T-helper 2 cell treated with Interferon-gamma antibody and Interleukin-4, amounts not matched to agents 5 μg/mL and 100 μg/mL, for 36 hours (primary cell): ENCODE measurements around the gene GJB4.

Experiments
- DNase-seq: peaks from one replicate; pipeline ENCODE4 v3.0.0; 2021; ENCODE audit warnings: low spot score
- H3K27ac Mint-ChIP-seq: one replicate; pipeline ENCODE4 v1.8.0; 2021; ENCODE audit warnings: mild to moderate bottlenecking, mixed read lengths
- H3K27me3 Mint-ChIP-seq: one replicate; pipeline ENCODE4 v1.8.0; 2021; ENCODE audit warnings: low read depth, mixed read lengths
- H3K36me3 Mint-ChIP-seq: one replicate; pipeline ENCODE4 v1.8.0; 2021; ENCODE audit warnings: low read depth, mixed read lengths
- H3K4me1 Mint-ChIP-seq: one replicate; pipeline ENCODE4 v1.8.0; 2021; ENCODE audit warnings: low read depth, mixed read lengths
- H3K4me3 Mint-ChIP-seq: one replicate; pipeline ENCODE4 v1.8.0; 2022; ENCODE audit warnings: mild to moderate bottlenecking, moderate library complexity, mixed read lengths
- H3K9me3 Mint-ChIP-seq: one replicate; pipeline ENCODE4 v1.8.0; 2021; ENCODE audit warnings: mixed read lengths

Gene GJB4

DNA sequence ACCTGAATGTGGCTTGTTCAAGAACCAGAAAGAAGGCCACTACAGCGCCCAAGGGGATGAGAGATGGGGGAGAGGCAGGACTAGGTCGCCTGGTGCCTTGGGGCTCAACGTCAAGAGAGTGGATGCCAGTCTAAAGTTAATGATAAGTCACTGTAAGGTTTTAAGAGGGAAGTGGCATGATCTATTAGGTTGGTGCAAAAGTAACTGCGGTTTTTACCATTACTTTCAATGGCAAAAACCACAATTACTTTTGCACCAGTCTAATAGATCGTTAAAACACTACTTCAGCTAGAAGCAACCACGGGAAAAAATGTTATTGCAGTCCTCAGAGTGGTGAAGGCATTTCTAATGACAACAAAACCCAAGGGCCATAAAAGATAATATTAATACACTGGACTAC, 18.8 kb downstream of the GJB4 start:
- Mint-ChIP-seq H3K36me3 (no peaks in the 10 kb centered on the region), H3K27ac (no peak overlapping the region)

DNA sequence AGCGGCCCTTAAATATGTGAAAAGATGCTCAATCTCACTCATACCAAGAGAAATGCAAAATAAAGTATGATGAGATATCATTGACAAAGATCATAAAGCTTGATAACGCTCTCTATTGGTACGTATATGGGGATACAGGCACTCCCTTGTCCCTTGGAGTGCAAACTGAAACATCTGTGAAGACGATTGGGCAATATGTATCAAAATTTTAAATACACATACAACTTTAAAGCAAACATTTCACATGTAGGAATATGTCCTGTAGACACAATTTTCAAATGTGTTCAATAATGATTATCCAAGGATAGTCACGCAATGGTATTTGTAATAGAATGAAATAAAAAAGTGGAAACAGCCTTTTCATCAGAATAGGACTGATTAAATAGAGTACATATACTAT, 19.5 kb downstream of the GJB4 start:
- Mint-ChIP-seq H3K36me3 (no peaks in the 10 kb centered on the region), H3K27ac (no peak overlapping the region), H3K4me3 (no peak overlapping the region), H3K4me1 (no peaks in the 10 kb centered on the region), H3K27me3 (peaks cover 42% of the 10 kb centered on the region), H3K9me3 (no peaks in the 10 kb centered on the region)
- DNase-seq, result no peak

More for the DNA sequence above, 18.8 kb downstream of the GJB4 start:
- H3K9me3 Mint-ChIP-seq, result no peaks in the 10 kb centered on the region
- DNase-seq, result no peak
- no peak overlapping the region for H3K4me3 Mint-ChIP-seq
- H3K27me3 Mint-ChIP-seq, result peaks cover 40% of the 10 kb centered on the region
- no peaks in the 10 kb centered on the region for H3K4me1 Mint-ChIP-seq

DNA sequence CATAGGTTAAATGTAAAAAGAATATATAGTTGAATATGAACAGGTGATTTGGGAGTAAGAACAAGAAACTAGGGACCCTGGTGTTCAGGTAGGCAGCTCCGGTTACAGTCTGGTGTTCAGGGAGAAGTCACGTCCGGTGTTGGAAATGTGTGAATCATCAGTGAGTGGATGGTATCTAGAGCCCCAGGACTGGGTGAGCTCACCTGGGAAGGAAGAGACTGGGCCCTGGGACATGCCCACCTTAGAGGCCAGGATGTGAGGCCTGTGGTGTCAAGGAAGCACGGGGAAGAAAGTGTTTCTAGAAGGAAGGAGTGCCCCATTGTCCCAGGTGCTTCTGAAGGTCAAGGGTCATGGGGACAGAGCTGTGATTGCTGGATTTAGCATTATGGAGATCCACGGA, 20.0 kb downstream of the GJB4 start:
- H3K27ac Mint-ChIP-seq, result no peak overlapping the region
- H3K4me3 Mint-ChIP-seq, result no peak overlapping the region
- no peaks in the 10 kb centered on the region for H3K4me1 Mint-ChIP-seq
- peaks cover 42% of the 10 kb centered on the region for H3K27me3 Mint-ChIP-seq
- no peak for DNase-seq
- no peaks in the 10 kb centered on the region for H3K9me3 Mint-ChIP-seq
- no peaks in the 10 kb centered on the region for H3K36me3 Mint-ChIP-seq

DNA sequence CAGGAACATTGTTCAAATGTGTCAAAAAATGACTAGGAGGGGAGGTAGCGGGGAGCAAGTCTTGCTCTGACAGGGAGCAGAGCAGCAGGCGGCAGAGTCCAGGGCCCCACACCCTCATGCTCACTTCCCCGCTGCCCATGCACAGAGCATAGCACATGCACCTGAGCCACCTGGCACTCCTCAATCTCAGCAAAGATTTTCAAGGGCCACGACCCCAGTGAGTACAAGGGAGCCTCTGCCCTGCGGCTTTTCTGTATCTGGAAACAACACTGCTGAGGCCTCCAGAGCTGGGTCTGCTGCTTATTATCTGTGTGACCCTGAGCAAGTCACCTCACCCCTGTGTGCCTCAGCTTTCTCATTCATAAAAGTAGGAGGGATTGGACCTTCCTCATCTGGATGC, 20.4 kb downstream of the GJB4 start:
- Mint-ChIP-seq H3K4me3 (no peak overlapping the region), H3K27ac (no peak overlapping the region), H3K27me3 (peaks cover 42% of the 10 kb centered on the region), H3K36me3 (no peaks in the 10 kb centered on the region), H3K4me1 (no peaks in the 10 kb centered on the region), H3K9me3 (no peaks in the 10 kb centered on the region)
- DNase-seq, result no peak

DNA sequence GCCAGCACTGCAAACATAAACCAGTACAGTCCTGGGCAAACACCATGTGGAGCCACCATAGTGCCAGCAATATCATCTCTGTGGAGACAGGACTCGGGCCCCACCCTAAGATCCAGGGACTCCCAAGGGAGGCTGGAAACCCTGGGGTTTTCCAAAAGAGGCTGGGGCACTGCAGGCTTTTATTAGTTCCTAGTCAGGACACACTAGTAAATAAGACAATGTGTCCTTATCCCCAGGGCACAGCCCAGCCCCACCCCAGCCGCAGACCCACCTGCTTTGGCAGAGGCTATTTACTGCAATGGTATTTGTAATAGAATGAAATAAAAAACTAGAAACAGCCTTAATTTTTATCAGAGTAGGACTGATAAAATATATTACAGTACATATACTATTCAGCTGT, 21.0 kb downstream of the GJB4 start:
- Mint-ChIP-seq H3K9me3 (no peaks in the 10 kb centered on the region), H3K4me3 (no peak overlapping the region), H3K36me3 (no peaks in the 10 kb centered on the region), H3K27me3 (peaks cover 42% of the 10 kb centered on the region), H3K27ac (no peak overlapping the region), H3K4me1 (no peaks in the 10 kb centered on the region)
- DNase-seq, result no peak

DNA sequence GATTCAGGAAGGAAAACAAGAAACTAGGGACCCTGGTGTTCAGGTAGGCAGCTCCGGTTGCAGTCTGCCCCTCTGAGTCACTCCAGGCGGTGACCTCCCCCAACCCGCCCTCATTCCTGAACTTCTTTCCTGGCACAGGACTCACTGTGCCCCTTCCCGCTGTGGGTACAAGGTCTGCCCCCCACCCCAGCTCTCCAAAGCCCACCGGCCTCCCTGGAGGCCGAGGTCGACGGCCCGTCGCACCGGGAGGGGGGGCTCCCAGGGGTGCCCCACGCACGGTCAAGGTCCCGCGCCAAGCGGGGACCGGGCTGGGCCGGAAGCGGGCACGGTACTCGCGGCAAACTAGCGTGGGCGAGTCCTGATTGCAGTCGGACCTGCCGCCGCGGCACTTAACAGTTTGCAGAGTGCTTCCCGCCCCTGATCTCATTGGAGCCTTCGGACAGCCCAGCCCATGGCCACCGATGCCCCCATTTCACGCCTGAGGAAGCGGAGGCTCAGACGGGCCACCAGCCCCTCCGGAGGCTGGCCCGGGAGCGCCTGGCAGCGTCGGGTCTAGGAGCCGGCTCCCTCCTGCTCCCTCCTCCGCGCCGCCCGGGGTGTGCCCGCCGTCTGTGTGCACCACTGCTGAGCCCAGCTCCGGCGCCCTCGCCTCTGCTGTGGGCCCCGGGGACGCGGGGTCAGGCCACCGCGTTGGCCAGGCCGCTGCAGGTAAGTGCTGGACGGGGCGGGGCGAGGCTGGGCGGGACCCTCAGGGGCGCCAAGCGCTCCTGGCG, 21.7 kb downstream of the GJB4 start, which contains the start of gene GJB3:
Gene GJB3, plus strand, starts transcription at position 144 of the 773 bp plus-strand sequence. CDS start 3,549 bp downstream, outside the sequence.
- Mint-ChIP-seq H3K27me3 (peaks cover 42% of the 10 kb centered on the region), H3K9me3 (no peaks in the 10 kb centered on the region), H3K27ac (no peak within 1 kb of the TSS), H3K4me3 (no peak within 1 kb of the TSS), H3K36me3 (no peaks in the 10 kb centered on the region), H3K4me1 (no peaks in the 10 kb centered on the region)
- no peak for DNase-seq

DNA sequence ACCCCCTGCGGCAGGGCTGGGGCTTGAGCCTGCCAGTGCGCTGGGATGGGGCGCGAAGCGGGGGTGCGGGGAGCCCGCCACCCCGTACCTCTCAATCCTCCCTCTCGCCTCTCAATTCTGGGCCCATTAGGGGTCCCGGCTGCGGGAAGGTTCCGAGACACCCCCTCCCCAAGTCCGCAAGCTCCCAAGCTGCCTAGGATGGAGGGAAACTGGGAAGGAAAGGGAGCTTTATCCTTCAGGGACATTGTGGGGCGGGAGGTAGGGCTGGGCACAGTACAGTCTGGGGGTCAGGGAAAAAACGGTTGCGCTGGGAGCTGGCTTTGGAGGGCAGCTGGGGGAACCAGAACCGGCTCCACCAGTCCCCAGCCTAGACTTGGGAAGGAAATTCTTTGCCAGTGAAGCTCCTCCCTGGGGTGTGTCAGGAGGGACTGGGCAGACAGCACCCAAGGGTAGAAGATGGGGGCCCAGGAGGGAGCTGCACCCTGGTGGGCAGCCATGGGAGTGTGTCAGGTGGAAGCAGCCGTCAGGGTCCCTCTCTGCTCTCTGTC, 22.4 kb downstream of the GJB4 start:
- H3K36me3 Mint-ChIP-seq, result no peaks in the 10 kb centered on the region
- H3K27ac Mint-ChIP-seq, result no peak overlapping the region
- peaks cover 42% of the 10 kb centered on the region for H3K27me3 Mint-ChIP-seq

DNA sequence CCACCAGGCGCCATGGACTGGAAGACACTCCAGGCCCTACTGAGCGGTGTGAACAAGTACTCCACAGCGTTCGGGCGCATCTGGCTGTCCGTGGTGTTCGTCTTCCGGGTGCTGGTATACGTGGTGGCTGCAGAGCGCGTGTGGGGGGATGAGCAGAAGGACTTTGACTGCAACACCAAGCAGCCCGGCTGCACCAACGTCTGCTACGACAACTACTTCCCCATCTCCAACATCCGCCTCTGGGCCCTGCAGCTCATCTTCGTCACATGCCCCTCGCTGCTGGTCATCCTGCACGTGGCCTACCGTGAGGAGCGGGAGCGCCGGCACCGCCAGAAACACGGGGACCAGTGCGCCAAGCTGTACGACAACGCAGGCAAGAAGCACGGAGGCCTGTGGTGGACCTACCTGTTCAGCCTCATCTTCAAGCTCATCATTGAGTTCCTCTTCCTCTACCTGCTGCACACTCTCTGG, 25.2 kb downstream of the GJB4 start:
- Mint-ChIP-seq H3K27ac (no peak overlapping the region), H3K36me3 (no peaks in the 10 kb centered on the region), H3K27me3 (peaks cover 29% of the 10 kb centered on the region), H3K4me3 (no peak overlapping the region), H3K4me1 (peaks cover under 1% of the 10 kb centered on the region), H3K9me3 (no peaks in the 10 kb centered on the region)
- DNase-seq, result no peak

More for the DNA sequence above, 22.4 kb downstream of the GJB4 start:
- no peak for DNase-seq
- Mint-ChIP-seq H3K9me3 (no peaks in the 10 kb centered on the region), H3K4me1 (no peaks in the 10 kb centered on the region), H3K4me3 (no peak overlapping the region)

DNA sequence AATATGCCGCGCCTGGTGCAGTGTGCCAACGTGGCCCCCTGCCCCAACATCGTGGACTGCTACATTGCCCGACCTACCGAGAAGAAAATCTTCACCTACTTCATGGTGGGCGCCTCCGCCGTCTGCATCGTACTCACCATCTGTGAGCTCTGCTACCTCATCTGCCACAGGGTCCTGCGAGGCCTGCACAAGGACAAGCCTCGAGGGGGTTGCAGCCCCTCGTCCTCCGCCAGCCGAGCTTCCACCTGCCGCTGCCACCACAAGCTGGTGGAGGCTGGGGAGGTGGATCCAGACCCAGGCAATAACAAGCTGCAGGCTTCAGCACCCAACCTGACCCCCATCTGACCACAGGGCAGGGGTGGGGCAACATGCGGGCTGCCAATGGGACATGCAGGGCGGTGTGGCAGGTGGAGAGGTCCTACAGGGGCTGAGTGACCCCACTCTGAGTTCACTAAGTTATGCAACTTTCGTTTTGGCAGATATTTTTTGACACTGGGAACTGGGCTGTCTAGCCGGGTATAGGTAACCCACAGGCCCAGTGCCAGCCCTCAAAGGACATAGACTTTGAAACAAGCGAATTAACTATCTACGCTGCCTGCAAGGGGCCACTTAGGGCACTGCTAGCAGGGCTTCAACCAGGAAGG, 25.8 kb downstream of the GJB4 start:
- peaks cover 4% of the 10 kb centered on the region for H3K4me1 Mint-ChIP-seq
- no peak overlapping the region for H3K27ac Mint-ChIP-seq
- no peak for DNase-seq
- no peaks in the 10 kb centered on the region for H3K9me3 Mint-ChIP-seq
- H3K36me3 Mint-ChIP-seq, result no peaks in the 10 kb centered on the region
- peaks cover 23% of the 10 kb centered on the region for H3K27me3 Mint-ChIP-seq
- no peak overlapping the region for H3K4me3 Mint-ChIP-seq

DNA sequence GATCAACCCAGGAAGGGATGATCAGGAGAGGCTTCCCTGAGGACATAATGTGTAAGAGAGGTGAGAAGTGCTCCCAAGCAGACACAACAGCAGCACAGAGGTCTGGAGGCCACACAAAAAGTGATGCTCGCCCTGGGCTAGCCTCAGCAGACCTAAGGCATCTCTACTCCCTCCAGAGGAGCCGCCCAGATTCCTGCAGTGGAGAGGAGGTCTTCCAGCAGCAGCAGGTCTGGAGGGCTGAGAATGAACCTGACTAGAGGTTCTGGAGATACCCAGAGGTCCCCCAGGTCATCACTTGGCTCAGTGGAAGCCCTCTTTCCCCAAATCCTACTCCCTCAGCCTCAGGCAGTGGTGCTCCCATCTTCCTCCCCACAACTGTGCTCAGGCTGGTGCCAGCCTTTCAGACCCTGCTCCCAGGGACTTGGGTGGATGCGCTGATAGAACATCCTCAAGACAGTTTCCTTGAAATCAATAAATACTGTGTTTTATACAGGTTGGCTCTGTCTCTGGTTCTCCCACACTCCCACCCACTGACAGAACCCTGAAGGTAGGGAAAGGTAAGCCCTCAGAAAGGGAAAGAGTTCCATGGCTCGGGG, 26.4 kb downstream of the GJB4 start:
- Mint-ChIP-seq H3K4me3 (no peak overlapping the region), H3K36me3 (no peaks in the 10 kb centered on the region), H3K4me1 (peaks cover 6% of the 10 kb centered on the region), H3K27ac (no peak overlapping the region), H3K9me3 (no peaks in the 10 kb centered on the region), H3K27me3 (peaks cover 19% of the 10 kb centered on the region)
- DNase-seq, result no peak

DNA sequence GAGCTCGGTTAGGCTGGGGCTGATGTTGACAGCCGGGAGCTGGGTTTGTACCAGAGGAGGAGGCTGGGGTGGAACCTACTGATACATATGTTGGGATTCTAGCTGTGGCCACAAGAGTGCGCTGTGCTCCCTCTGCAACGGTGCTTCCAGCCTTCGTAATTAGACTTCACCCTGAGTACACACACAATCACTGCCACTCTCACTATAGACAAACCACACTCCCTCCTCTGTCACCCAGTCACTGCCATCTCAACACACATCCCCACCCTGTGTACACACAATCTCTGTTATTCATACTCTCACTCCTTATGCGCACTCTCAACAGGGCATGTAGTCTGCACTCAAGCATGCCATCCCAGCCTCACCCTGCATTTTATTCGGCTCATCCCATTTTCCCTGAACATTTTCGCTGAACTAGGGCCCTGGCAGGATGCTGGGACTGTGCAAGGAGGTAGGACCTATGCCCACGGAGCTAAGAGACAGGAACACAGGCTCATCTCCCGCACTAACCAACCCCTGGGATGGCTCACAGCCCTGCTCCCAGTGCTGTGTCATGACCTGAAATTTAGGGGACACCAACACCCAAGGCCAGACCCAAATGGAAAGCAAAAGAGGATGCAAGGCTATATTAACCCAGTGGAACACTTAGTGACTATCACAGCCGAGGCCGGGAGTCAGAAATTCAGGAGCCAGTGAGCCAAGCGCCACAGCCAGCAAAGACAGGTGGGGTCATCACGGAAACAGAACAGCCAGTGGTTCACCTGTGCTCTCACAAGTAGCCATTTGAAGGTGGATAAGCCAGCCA, 27.2 kb downstream of the GJB4 start:
- Mint-ChIP-seq H3K27ac (no peak overlapping the region), H3K36me3 (no peaks in the 10 kb centered on the region), H3K9me3 (no peaks in the 10 kb centered on the region), H3K27me3 (peaks cover 23% of the 10 kb centered on the region), H3K4me3 (no peak overlapping the region), H3K4me1 (peaks cover 6% of the 10 kb centered on the region)
- DNase-seq, result peak; percentile 47

DNA sequence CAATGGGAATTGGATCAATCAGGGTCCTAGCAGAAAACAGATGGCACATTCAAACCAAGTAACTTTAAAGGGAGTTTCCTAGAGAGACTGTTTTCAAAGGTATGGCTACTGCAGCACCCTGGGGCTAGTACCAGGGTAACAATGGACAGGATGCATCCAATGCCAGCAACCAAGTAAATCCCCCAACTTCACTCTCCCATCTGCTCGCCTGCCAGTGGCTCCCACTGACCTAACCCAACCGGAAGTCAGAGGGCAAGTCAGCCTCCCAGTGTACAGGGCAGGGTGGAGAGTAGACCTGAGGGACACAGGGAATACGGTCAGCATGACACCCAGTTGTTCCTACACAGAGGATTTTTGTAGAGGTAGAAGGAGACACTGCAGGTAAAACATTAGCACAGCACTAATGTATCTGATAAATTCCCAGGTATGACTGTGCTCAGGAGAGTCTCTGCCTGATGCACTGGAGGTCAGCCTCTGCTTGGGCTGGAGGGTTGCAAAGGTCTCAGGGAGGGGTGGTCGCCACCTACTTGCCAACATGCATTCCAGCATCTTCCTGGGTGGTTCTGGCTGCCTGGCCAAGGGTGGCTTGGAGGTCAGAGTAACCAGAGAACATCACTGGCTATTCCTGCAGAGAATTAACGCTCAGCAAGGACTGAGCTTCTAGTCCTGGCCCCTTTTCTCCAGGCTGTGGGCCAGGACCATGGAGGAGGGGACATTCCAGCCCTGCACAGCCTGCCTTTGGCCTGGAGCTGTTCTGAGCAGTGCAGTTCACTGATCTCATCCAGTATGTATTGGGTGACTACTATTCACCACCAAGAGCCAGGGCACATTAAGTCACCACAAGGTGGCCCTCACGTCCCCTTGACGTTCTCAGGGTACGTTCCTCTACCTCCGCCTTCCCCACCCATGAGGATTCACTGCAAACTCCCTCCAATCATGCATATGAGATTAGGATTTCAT, 28.2 kb downstream of the GJB4 start:
- H3K4me3 Mint-ChIP-seq, result no peak overlapping the region
- H3K9me3 Mint-ChIP-seq, result no peaks in the 10 kb centered on the region
- DNase-seq, result no peak
- no peak overlapping the region for H3K27ac Mint-ChIP-seq
- peaks cover 18% of the 10 kb centered on the region for H3K27me3 Mint-ChIP-seq
- H3K36me3 Mint-ChIP-seq, result no peaks in the 10 kb centered on the region
- H3K4me1 Mint-ChIP-seq, result peaks cover 6% of the 10 kb centered on the region

DNA sequence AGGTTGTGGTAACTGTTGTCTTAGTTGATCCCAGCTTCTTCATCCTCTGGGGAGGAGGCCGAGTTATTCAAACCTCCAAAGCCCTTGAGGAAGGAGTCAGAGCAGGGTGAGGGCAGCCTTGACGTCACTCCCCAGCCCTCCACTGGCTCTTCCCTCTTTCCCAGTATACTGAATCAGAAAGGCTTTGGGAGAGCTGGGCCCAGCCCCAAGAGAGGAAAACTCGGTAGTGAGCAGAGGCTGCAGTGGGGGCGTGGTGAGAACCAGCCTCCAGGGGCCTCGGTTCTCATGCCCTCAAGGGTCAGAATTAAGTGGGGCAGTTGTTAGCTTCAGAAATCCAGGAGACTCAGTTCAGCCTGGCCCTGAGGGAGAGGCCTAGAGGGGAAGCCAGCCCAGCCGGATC, 31.4 kb downstream of the GJB4 start:
- H3K27ac Mint-ChIP-seq, result no peak overlapping the region
- DNase-seq, result no peak
- no peak overlapping the region for H3K4me3 Mint-ChIP-seq
- H3K9me3 Mint-ChIP-seq, result no peaks in the 10 kb centered on the region
- H3K27me3 Mint-ChIP-seq, result peaks cover 14% of the 10 kb centered on the region
- H3K4me1 Mint-ChIP-seq, result peaks cover 6% of the 10 kb centered on the region
- H3K36me3 Mint-ChIP-seq, result no peaks in the 10 kb centered on the region
